IMR-90 (cell line): Measurements from ENCODE around the gene RFT1. TPM values are rescaled to one million over a fixed set of nuclear protein-coding genes. Genes with fewer than 3 reads are reported as not detected.

Experiments used
- ATAC-seq: fragments of 200-7000 bp; cut with Tn5 transposase; 2 replicates; pipeline ENCODE4 v1.9.1; 2020; ENCODE audit warnings: low read depth, mild to moderate bottlenecking, moderate library complexity
- BruUV-seq: library from RNA; stranded (reverse); fragments of 400-500 nt; replicated peaks from 2 replicates; lab custom pipeline; 2021; lab: Mats Ljungman, UMichigan
- CTCF ChIA-PET: fragments of 300-600 bp; formaldehyde crosslinking; extraction: SDS; loops from one replicate; lab custom pipeline; 2021; ENCODE audit warnings: antibody characterized with exemption; lab: Yijun Ruan, JAX
- POLR2A ChIA-PET: fragments of 300-600 bp; sonication (Branson Sonifier 250); formaldehyde crosslinking; loops from one replicate; lab custom pipeline; 2022; ENCODE audit warnings: antibody characterized with exemption; ENCODE audit not compliant: unreplicated experiment; lab: Charles Lee
- DNase-seq: peaks from one replicate; pipeline ENCODE4 v3.0.0; 2013
- H2AFZ ChIP-seq: replicated peaks from 2 replicates; pipeline ENCODE3; 2013; ENCODE audit warnings: low read length, mild to moderate bottlenecking; ENCODE audit not compliant: poor library complexity
- H2AK5ac ChIP-seq: 2 replicates; pipeline ENCODE4 v1.6.1; 2013; ENCODE audit warnings: low read depth, low read length, inconsistent platforms
- H2AK9ac ChIP-seq: replicated peaks from 2 replicates; pipeline ENCODE3; 2013; ENCODE audit warnings: mild to moderate bottlenecking, low read depth, low read length, moderate library complexity; ENCODE audit not compliant: poor library complexity
- H2BK120ac ChIP-seq: 2 replicates; pipeline ENCODE4 v1.6.1; 2013; ENCODE audit warnings: low read depth, low read length, inconsistent platforms
- H2BK15ac ChIP-seq: 3 replicates; pipeline ENCODE4 v1.6.1; 2013; ENCODE audit warnings: low read depth, low read length, inconsistent platforms
- H2BK20ac ChIP-seq: 2 replicates; pipeline ENCODE4 v1.6.1; 2013; ENCODE audit warnings: low read depth, mild to moderate bottlenecking, inconsistent platforms, low read length, moderate library complexity
- H2BK5ac ChIP-seq: 2 replicates; pipeline ENCODE4 v1.6.1; 2013; ENCODE audit warnings: mild to moderate bottlenecking, low read depth, low read length, inconsistent platforms; ENCODE audit not compliant: poor library complexity, severe bottlenecking
- H3K14ac ChIP-seq: replicated peaks from 2 replicates; pipeline ENCODE4 v1.6.1; 2013; ENCODE audit warnings: low read depth, low read length, inconsistent platforms
- H3K18ac ChIP-seq: 2 replicates; pipeline ENCODE4 v1.6.1; 2013; ENCODE audit warnings: low read depth, low read length, control low read depth
- H3K23ac ChIP-seq: 2 replicates; pipeline ENCODE4 v1.6.1; 2013; ENCODE audit warnings: low read depth, low read length, inconsistent platforms
- H3K27ac ChIP-seq: 2 replicates; pipeline ENCODE4 v1.5.1; 2013; ENCODE audit warnings: mild to moderate bottlenecking, control low read depth, low read length; ENCODE audit not compliant: insufficient read depth
- H3K27me3 ChIP-seq: 2 replicates; pipeline ENCODE4 v1.6.1; 2013; ENCODE audit warnings: low read length; ENCODE audit not compliant: control insufficient read depth, insufficient read depth
- H3K36me3 ChIP-seq: 2 replicates; pipeline ENCODE4 v1.6.1; 2013; ENCODE audit warnings: low read length, mixed read lengths; ENCODE audit not compliant: control insufficient read depth, insufficient read depth
- H3K4ac ChIP-seq: 2 replicates; pipeline ENCODE4 v1.6.1; 2013; ENCODE audit warnings: low read depth, low read length, inconsistent platforms
- H3K4me1 ChIP-seq: 2 replicates; pipeline ENCODE4 v1.6.1; 2013; ENCODE audit warnings: low read length, mixed read lengths; ENCODE audit not compliant: control insufficient read depth, insufficient read depth
- H3K4me2 ChIP-seq: 2 replicates; pipeline ENCODE4 v1.6.1; 2013; ENCODE audit warnings: low read depth, mild to moderate bottlenecking, control low read depth, low read length, moderate library complexity
- H3K4me3 ChIP-seq: 2 replicates; pipeline ENCODE4 v1.5.1; 2013; ENCODE audit warnings: low read depth, mild to moderate bottlenecking, control low read depth, low read length, moderate library complexity; ENCODE audit not compliant: insufficient read depth
- H3K56ac ChIP-seq: 2 replicates; pipeline ENCODE4 v1.6.1; 2013; ENCODE audit warnings: low read length, inconsistent platforms; ENCODE audit not compliant: insufficient read depth; ENCODE audit errors: extremely low read depth
- H3K79me1 ChIP-seq, 2 experiments: 2 replicates each; pipeline ENCODE4 v1.6.1; 2013; ENCODE audit warnings: low read length in 2 of 2, inconsistent platforms in 1 of 2, low read depth in 1 of 2
- H3K9ac ChIP-seq: 2 replicates; pipeline ENCODE4 v1.6.1; 2013; ENCODE audit warnings: low read depth, low read length, control low read depth
- H3K9me1 ChIP-seq: 2 replicates; pipeline ENCODE4 v1.6.1; 2013; ENCODE audit warnings: low read length, inconsistent platforms; ENCODE audit not compliant: insufficient read depth
- H3K9me3 ChIP-seq: 2 replicates; pipeline ENCODE4 v1.6.1; 2013; ENCODE audit warnings: low read length; ENCODE audit not compliant: control insufficient read depth, insufficient read depth
- H4K20me1 ChIP-seq: 2 replicates; pipeline ENCODE4 v1.6.1; 2013; ENCODE audit warnings: low read length, inconsistent platforms; ENCODE audit not compliant: insufficient read depth
- H4K5ac ChIP-seq: 2 replicates; pipeline ENCODE4 v1.6.1; 2013; ENCODE audit warnings: mild to moderate bottlenecking, low read depth, low read length, control low read depth
- H4K8ac ChIP-seq, 2 experiments: 2 replicates each; pipeline ENCODE4 v1.6.1; 2013; ENCODE audit warnings: low read depth in 2 of 2, low read length in 2 of 2, control low read depth in 1 of 2, inconsistent platforms in 1 of 2
- H4K91ac ChIP-seq: 2 replicates; pipeline ENCODE4 v1.6.1; 2013; ENCODE audit warnings: low read depth, low read length, inconsistent platforms; ENCODE audit not compliant: insufficient read depth
- BHLHE40 ChIP-seq: fragments of 150-350 bp; IDR thresholded peaks from 2 replicates; pipeline ENCODE4 v1.6.1; 2016; ENCODE audit warnings: mild to moderate bottlenecking, low read depth, low read length
- MAZ ChIP-seq: IDR thresholded peaks from 2 replicates; pipeline ENCODE4 v1.6.1; 2012; ENCODE audit warnings: low read depth, mild to moderate bottlenecking, low read length, improper control_type of control experiment, moderate library complexity, borderline replicate concordance
- NFE2L2 ChIP-seq: fragments of 150-350 bp; IDR thresholded peaks from 2 replicates; pipeline ENCODE4 v1.6.1; 2016; ENCODE audit warnings: low read depth, mild to moderate bottlenecking, low read length
- POLR2A ChIP-seq: IDR thresholded peaks from 2 replicates; pipeline ENCODE4 v1.6.1; 2012; ENCODE audit warnings: mild to moderate bottlenecking, low read depth, low read length
- RFX5 ChIP-seq: IDR thresholded peaks from 2 replicates; pipeline ENCODE4 v1.8.0; 2012; ENCODE audit warnings: low read depth, mild to moderate bottlenecking, low read length, moderate library complexity
- SMC3 ChIP-seq: fragments of 150-350 bp; IDR thresholded peaks from 2 replicates; pipeline ENCODE4 v1.6.1; 2016; ENCODE audit warnings: low read depth, mild to moderate bottlenecking, antibody characterized with exemption, low read length, moderate library complexity
- USF2 ChIP-seq: fragments of 150-350 bp; IDR thresholded peaks from 2 replicates; pipeline ENCODE4 v1.6.1; 2017; ENCODE audit warnings: mild to moderate bottlenecking, antibody characterized with exemption, low read length, low read depth
- WGBS, 2 experiments: methylation state at CpG; one replicate each; pipeline versions ENCODE4 v1.1.5 to v1.1.7; 2013; ENCODE audit warnings: missing lambda C conversion rate in 2 of 2; ENCODE audit not compliant: insufficient read length in 1 of 2; ENCODE audit errors: extremely low coverage in 2 of 2; 5-methylcytosine and 5-hydroxymethylcytosine counted together
- dilution Hi-C: fragments of 300-500 bp; cut with HindIII; formaldehyde crosslinking; loops from one replicate; pipeline ENCODE4 v1.14.3; 2018; ENCODE audit warnings: low sequenced_read_pairs; ENCODE audit not compliant: unreplicated experiment
- in situ Hi-C: fragments of 300-500 bp; cut with MboI; formaldehyde crosslinking; loops from 3 replicates; pipeline ENCODE4 v1.14.3; 2019; ENCODE audit warnings: low sequenced_read_pairs, inconsistent platforms, mixed read lengths
- intact Hi-C: fragments of 100-400 bp; cut with micrococcal nuclease; formaldehyde crosslinking; loops from 2 replicates; pipeline ENCODE4 v1.10.0; 2022
- polyA plus RNA-seq, 3 experiments: library from polyadenylated mRNA; depleted of rRNA; stranded (reverse); fragments of >200 nt; gene quantifications; 2 replicates each; pipeline ENCODE4 v1.2.3, GENCODE V29; 2012; ENCODE audit warnings: low replicate concordance in 1 of 3
- total RNA-seq: library from RNA; depleted of rRNA; stranded (reverse); fragments of >200 nt; gene quantifications from 2 replicates; pipeline ENCODE4 v1.2.3, GENCODE V29; 2012
- TF ChIP-seq, protein P1 (sequence below): conservative IDR thresholded peaks from 2 replicates; pipeline ENCODE4 v1.5.1; 2012; ENCODE audit warnings: mild to moderate bottlenecking, low read depth, low read length, improper control_type of control experiment

RFT1 gene
- total and polyA plus RNA-seq, 2 of the 4 experiments (the other 2 are of a cell fraction), result 14.5 to 23.5 TPM

GRCh38 chr3:53046171-53047170, 83.8 kb downstream of the RFT1 start:
- WGBS, 2 experiments, result 2% methylated on average over 54 of the region's 113 CpGs; no CpG with 5 or more reads in 1 of the 2 experiments
- intact Hi-C loops (no loop called here), dilution Hi-C loops (no loop called here), in situ Hi-C loops (no loop called here)
- TF ChIP-seq RFX5 (no peak), POLR2A (no peak), NFE2L2 (no peak), SMC3 (no peak), USF2 (peak; percentile 63), BHLHE40 (peak; percentile 58; the same call in 1 of the 2 replicates), MAZ (no peak)
- TF ChIP-seq, protein P1, sequence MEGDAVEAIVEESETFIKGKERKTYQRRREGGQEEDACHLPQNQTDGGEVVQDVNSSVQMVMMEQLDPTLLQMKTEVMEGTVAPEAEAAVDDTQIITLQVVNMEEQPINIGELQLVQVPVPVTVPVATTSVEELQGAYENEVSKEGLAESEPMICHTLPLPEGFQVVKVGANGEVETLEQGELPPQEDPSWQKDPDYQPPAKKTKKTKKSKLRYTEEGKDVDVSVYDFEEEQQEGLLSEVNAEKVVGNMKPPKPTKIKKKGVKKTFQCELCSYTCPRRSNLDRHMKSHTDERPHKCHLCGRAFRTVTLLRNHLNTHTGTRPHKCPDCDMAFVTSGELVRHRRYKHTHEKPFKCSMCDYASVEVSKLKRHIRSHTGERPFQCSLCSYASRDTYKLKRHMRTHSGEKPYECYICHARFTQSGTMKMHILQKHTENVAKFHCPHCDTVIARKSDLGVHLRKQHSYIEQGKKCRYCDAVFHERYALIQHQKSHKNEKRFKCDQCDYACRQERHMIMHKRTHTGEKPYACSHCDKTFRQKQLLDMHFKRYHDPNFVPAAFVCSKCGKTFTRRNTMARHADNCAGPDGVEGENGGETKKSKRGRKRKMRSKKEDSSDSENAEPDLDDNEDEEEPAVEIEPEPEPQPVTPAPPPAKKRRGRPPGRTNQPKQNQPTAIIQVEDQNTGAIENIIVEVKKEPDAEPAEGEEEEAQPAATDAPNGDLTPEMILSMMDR, result 0 out of 2 replicates have a peak, but pooled peaks have one; percentile 30
- Histone ChIP-seq H4K20me1 (no peaks in the 10 kb centered on the region), H3K4me1 (no peaks in the 10 kb centered on the region), H4K8ac (no peak overlapping the region), H3K4ac (no peak overlapping the region), H2AK9ac (peak overlapping the region; percentile 87), H3K9me3 (no peaks in the 10 kb centered on the region), H2AFZ (peak overlapping the region; percentile 95), H2BK15ac (no peak overlapping the region), H2AK5ac (no peak overlapping the region), H3K9ac (no peak overlapping the region), H4K5ac (no peak overlapping the region), H3K4me3 (peak overlapping the region; percentile 93), H3K9me1 (no peaks in the 10 kb centered on the region), H3K36me3 (no peaks in the 10 kb centered on the region), H3K79me1 (peaks cover 3 to 10% of the 10 kb centered on the region in 2 experiments; a peak in 2 of 4 replicates), H3K56ac (no peak overlapping the region), H3K23ac (no peak overlapping the region), H2BK120ac (no peak overlapping the region), H3K27ac (no peak overlapping the region), H3K18ac (no peak overlapping the region), H4K91ac (no peak overlapping the region), H2BK5ac (no peak overlapping the region), H3K14ac (no peak overlapping the region), H3K4me2 (peak overlapping the region; percentile 54), H2BK20ac (no peak overlapping the region), H3K27me3 (peaks cover 20% of the 10 kb centered on the region)
- DNase-seq, result peak; percentile 11
- no TSS peak for BruUV-seq
- peak; percentile 22 for ATAC-seq
- ChIA-PET POLR2A (no interaction called here), CTCF (no interaction called here)
